Caco-2 (cell line): Measurements from ENCODE around the gene NRP1. TPM values are rescaled to one million over a fixed set of nuclear protein-coding genes. Genes with fewer than 3 reads are reported as not detected.

Source experiments
- BruUV-seq: library from RNA; stranded (reverse); fragments of 400-500 nt; replicated peaks from 2 replicates; lab custom pipeline; 2021; lab: Mats Ljungman, UMichigan
- CTCF ChIA-PET: fragments of 300-600 bp; sonication (Branson Sonifier 250); formaldehyde crosslinking; loops from one replicate; lab custom pipeline; 2022; ENCODE audit warnings: antibody characterized with exemption; lab: Charles Lee
- POLR2A ChIA-PET: fragments of 300-600 bp; sonication (Branson Sonifier 250); formaldehyde crosslinking; loops from one replicate; lab custom pipeline; 2022; ENCODE audit warnings: antibody characterized with exemption; lab: Charles Lee
- DNase-seq, 2 experiments: peaks; one replicate each; pipeline versions ENCODE4 v3.0.0 to v3.0.0-alpha.2; 2020 to 2022
- H3K27me3 ChIP-seq: replicated peaks from 2 replicates; pipeline ENCODE4 v1.6.0; 2011; ENCODE audit warnings: low read length; ENCODE audit not compliant: control insufficient read depth, insufficient read depth
- H3K36me3 ChIP-seq: 2 replicates; pipeline ENCODE4 v1.5.1; 2011; ENCODE audit warnings: low read length; ENCODE audit not compliant: control insufficient read depth, insufficient read depth
- H3K4me1 ChIP-seq: fragments of 250-450 bp; sonication (Bioruptor Pico); 2 replicates; pipeline ENCODE4 v1.5.1; 2020; ENCODE audit warnings: mild to moderate bottlenecking
- H3K4me3 ChIP-seq: 2 replicates; pipeline ENCODE4 v1.5.1; 2011; ENCODE audit warnings: low read depth, mild to moderate bottlenecking, control low read depth, low read length
- H3K9me3 ChIP-seq: fragments of 250-450 bp; sonication (Bioruptor Pico); 2 replicates; pipeline ENCODE4 v1.5.1; 2020; ENCODE audit warnings: mild to moderate bottlenecking, moderate library complexity
- H3K27ac Mint-ChIP-seq: one replicate; pipeline ENCODE4 v1.8.0; 2022; ENCODE audit warnings: mixed read lengths; ENCODE audit not compliant: unreplicated experiment
- H3K27me3 Mint-ChIP-seq: one replicate; pipeline ENCODE4 v1.8.0; 2022; ENCODE audit warnings: mixed read lengths; ENCODE audit not compliant: insufficient read depth, unreplicated experiment
- H3K36me3 Mint-ChIP-seq: one replicate; pipeline ENCODE4 v1.8.0; 2022; ENCODE audit warnings: mild to moderate bottlenecking, mixed read lengths; ENCODE audit not compliant: insufficient read depth, unreplicated experiment
- H3K4me1 Mint-ChIP-seq: one replicate; pipeline ENCODE4 v1.8.0; 2022; ENCODE audit warnings: low read depth, mixed read lengths; ENCODE audit not compliant: unreplicated experiment
- H3K4me3 Mint-ChIP-seq: one replicate; pipeline ENCODE4 v1.8.0; 2022; ENCODE audit warnings: mild to moderate bottlenecking, moderate library complexity, mixed read lengths; ENCODE audit not compliant: unreplicated experiment
- H3K9me3 Mint-ChIP-seq: one replicate; pipeline ENCODE4 v1.8.0; 2022; ENCODE audit warnings: mixed read lengths; ENCODE audit not compliant: unreplicated experiment
- CTCF ChIP-seq, 2 experiments: fragments of 200-600 bp in 1 of 2; IDR thresholded peaks; 1 replicate in 1 of 2; 2 replicates in 1 of 2; pipeline versions ENCODE4 v1.5.1 to v1.8.0; 2011 to 2022; ENCODE audit warnings: antibody characterized with exemption in 1 of 2, control low read depth in 1 of 2, inconsistent platforms in 1 of 2, low read depth in 1 of 2, low read length in 1 of 2, mild to moderate bottlenecking in 1 of 2, moderate library complexity in 1 of 2; ENCODE audit not compliant: insufficient read depth in 1 of 2, severe bottlenecking in 1 of 2, unreplicated experiment in 1 of 2
- intact Hi-C: fragments of 100-400 bp; cut with micrococcal nuclease; formaldehyde crosslinking; loops from one replicate; pipeline ENCODE4 v1.10.0; 2022; ENCODE audit not compliant: unreplicated experiment
- total RNA-seq: library from RNA; stranded (reverse); gene quantifications from 2 replicates; pipeline ENCODE4 v1.2.3, GENCODE V29; 2022

NRP1 gene
- total RNA-seq, 1 experiment from 2014 or later: 123 TPM

GRCh38 chr10:33129996-33130386 lies 204.5 kb downstream of the NRP1 start:
- H3K4me3 ChIP-seq: no peak overlapping the region
- no peak for TF ChIP-seq CTCF (IDR thresholded peaks at IDR 0.05; ENCODE audit: insufficient read depth in 1 of 2, low read depth in 1 of 2, low read length in 1 of 2, severe bottlenecking in 1 of 2, unreplicated experiment in 1 of 2)
- Mint-ChIP-seq H3K9me3 (no peaks in the 10 kb centered on the region), H3K36me3 (no peaks in the 10 kb centered on the region), H3K4me3 (no peak overlapping the region), H3K4me1 (no peaks in the 10 kb centered on the region), H3K27me3 (no peaks in the 10 kb centered on the region), H3K27ac (no peak overlapping the region)
- no peaks in the 10 kb centered on the region for H3K36me3 ChIP-seq
- no peaks in the 10 kb centered on the region for H3K4me1 ChIP-seq
- intact Hi-C loops: no loop called here
- no peak for DNase-seq
- BruUV-seq: no TSS peak
- no peaks in the 10 kb centered on the region for H3K9me3 ChIP-seq
- ChIA-PET POLR2A (no interaction called here), CTCF (no interaction called here)
- no peaks in the 10 kb centered on the region for H3K27me3 ChIP-seq

GRCh38 chr10:33129141-33129995 lies 205.1 kb downstream of the NRP1 start:
- Mint-ChIP-seq H3K4me1 (no peaks in the 10 kb centered on the region), H3K27me3 (no peaks in the 10 kb centered on the region), H3K4me3 (no peak overlapping the region), H3K27ac (no peak overlapping the region), H3K36me3 (no peaks in the 10 kb centered on the region), H3K9me3 (no peaks in the 10 kb centered on the region)
- H3K4me3 ChIP-seq: no peak overlapping the region
- H3K9me3 ChIP-seq: no peaks in the 10 kb centered on the region
- no peaks in the 10 kb centered on the region for H3K27me3 ChIP-seq
- no peaks in the 10 kb centered on the region for H3K4me1 ChIP-seq
- H3K36me3 ChIP-seq: no peaks in the 10 kb centered on the region
- intact Hi-C loops: no loop called here
- BruUV-seq: no TSS peak
- ChIA-PET POLR2A (no interaction called here), CTCF (no interaction called here)
- no peak for TF ChIP-seq CTCF (IDR thresholded peaks at IDR 0.05; ENCODE audit: insufficient read depth in 1 of 2, low read depth in 1 of 2, low read length in 1 of 2, severe bottlenecking in 1 of 2, unreplicated experiment in 1 of 2)
- no peak for DNase-seq

- no peak for DNase-seq
- peaks cover 2% of the 10 kb centered on the region for H3K27me3 Mint-ChIP-seq
- Histone ChIP-seq H3K36me3 (no peaks in the 10 kb centered on the region), H3K4me1 (no peaks in the 10 kb centered on the region), H3K4me3 (no peak overlapping the region), H3K9me3 (no peaks in the 10 kb centered on the region), H3K27me3 (no peaks in the 10 kb centered on the region)
- no peaks in the 10 kb centered on the region for H3K4me1 Mint-ChIP-seq
- no peak for TF ChIP-seq CTCF (IDR thresholded peaks at IDR 0.05; ENCODE audit: insufficient read depth in 1 of 2, low read depth in 1 of 2, low read length in 1 of 2, severe bottlenecking in 1 of 2, unreplicated experiment in 1 of 2)
- no peaks in the 10 kb centered on the region for H3K9me3 Mint-ChIP-seq
- no peak overlapping the region for H3K4me3 Mint-ChIP-seq
- ChIA-PET CTCF (no interaction called here), POLR2A (no interaction called here)
- no TSS peak for BruUV-seq
- no peaks in the 10 kb centered on the region for H3K36me3 Mint-ChIP-seq
- intact Hi-C loops: no loop called here
- no peak overlapping the region for H3K27ac Mint-ChIP-seq
These were observed 206.8 kb downstream of the NRP1 start for GRCh38 chr10:33127622-33128021.
